Right lobe of liver (tissue), 4 donors: Measurements from ENCODE around the gene RPL4.

Source experiments
- POLR2A ChIP-seq: fragments of 450-650 bp; IDR thresholded peaks from one replicate; pipeline ENCODE4 v1.6.1; 2017; ENCODE audit warnings: antibody characterized with exemption, mild to moderate bottlenecking
- TF ChIP-seq, protein P1 (sequence below), 4 donors: fragments of 200-600 bp in 3 of 4; fragments of 450-650 bp in 1 of 4; IDR thresholded peaks; one replicate each; pipeline versions ENCODE4 v1.5.1 to v1.8.0; 2016 to 2022; ENCODE audit warnings: antibody characterized with exemption in 4 of 4, mild to moderate bottlenecking in 2 of 4
- donor health status: DM: no; HTN: no; CAD: no.
- donor health status: DM: no; HTN: no; CAD: no.
- donor health status: DM: no; HTN: yes; CAD: no.

DNA sequence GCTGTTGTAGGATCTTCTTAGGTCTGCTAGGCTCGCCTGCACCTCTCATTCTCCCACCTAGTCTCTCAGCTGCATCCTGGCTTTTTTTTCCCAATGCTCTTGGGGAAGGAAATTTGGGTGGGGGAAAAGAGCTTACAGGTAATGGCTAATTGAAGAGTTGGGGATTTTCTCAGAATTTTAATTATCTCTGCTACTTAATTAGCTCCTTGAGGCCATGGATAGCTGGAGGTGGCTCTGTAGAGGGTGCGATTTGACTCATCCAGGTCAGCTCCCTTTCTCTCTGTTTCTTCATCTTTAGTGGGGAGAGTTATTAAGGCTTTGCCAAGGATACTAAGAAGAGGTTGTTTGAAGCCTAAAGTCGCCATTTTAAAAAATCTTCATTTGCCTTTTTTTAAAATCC, 29.7 kb downstream of the RPL4 start:
- TF ChIP-seq, protein P1, sequence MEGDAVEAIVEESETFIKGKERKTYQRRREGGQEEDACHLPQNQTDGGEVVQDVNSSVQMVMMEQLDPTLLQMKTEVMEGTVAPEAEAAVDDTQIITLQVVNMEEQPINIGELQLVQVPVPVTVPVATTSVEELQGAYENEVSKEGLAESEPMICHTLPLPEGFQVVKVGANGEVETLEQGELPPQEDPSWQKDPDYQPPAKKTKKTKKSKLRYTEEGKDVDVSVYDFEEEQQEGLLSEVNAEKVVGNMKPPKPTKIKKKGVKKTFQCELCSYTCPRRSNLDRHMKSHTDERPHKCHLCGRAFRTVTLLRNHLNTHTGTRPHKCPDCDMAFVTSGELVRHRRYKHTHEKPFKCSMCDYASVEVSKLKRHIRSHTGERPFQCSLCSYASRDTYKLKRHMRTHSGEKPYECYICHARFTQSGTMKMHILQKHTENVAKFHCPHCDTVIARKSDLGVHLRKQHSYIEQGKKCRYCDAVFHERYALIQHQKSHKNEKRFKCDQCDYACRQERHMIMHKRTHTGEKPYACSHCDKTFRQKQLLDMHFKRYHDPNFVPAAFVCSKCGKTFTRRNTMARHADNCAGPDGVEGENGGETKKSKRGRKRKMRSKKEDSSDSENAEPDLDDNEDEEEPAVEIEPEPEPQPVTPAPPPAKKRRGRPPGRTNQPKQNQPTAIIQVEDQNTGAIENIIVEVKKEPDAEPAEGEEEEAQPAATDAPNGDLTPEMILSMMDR (IDR thresholded peaks at IDR 0.05) = no peak
- no peak for TF ChIP-seq POLR2A
